Tibial artery (tissue), 4 donors: Measurements from ENCODE around the gene MTG1.

Source experiments
- DNase-seq, 2 donors: peaks; one replicate each; pipeline ENCODE4 v3.0.0-alpha.2; 2019
- H3K27ac ChIP-seq, 2 donors: fragments of 200-600 bp; sonication (generic) in 1 of 2; 1 replicate in 1 of 2; 2 replicates in 1 of 2; pipeline ENCODE4 v1.5.1; 2018 to 2019; ENCODE audit warnings: mild to moderate bottlenecking in 1 of 2
- H3K27me3 ChIP-seq, 2 donors: fragments of 200-600 bp; sonication (generic) in 1 of 2; one replicate each; pipeline versions ENCODE4 v1.5.1 to v1.6.0; 2016 to 2019
- H3K36me3 ChIP-seq, 3 donors: fragments of 200-600 bp; sonication (generic) in 2 of 3; one replicate each; pipeline ENCODE4 v1.5.1; 2016 to 2019; ENCODE audit warnings: mild to moderate bottlenecking in 2 of 3
- H3K4me1 ChIP-seq, 4 donors: fragments of 200-600 bp; sonication (generic) in 2 of 4; 1 replicate in 3 of 4; 2 replicates in 1 of 4; pipeline ENCODE4 v1.5.1; 2016 to 2019
- H3K4me3 ChIP-seq, 2 donors: fragments of 200-600 bp; sonication (generic) in 1 of 2; 1 replicate in 1 of 2; 2 replicates in 1 of 2; pipeline ENCODE4 v1.5.1; 2018 to 2019; ENCODE audit warnings: mild to moderate bottlenecking in 2 of 2
- H3K9me3 ChIP-seq, 3 donors: fragments of 200-600 bp; sonication (generic) in 1 of 3; one replicate each; pipeline ENCODE4 v1.5.1; 2016 to 2019
- CTCF ChIP-seq, 2 experiments: fragments of 200-600 bp in 1 of 2; fragments of 450-650 bp in 1 of 2; IDR thresholded peaks; one replicate each; pipeline ENCODE4 v1.5.1; 2017 to 2019; ENCODE audit warnings: antibody characterized with exemption in 2 of 2, mild to moderate bottlenecking in 1 of 2, moderate library complexity in 1 of 2
- intact Hi-C: fragments of 100-400 bp; cut with DNase I; formaldehyde crosslinking; loops from one replicate; pipeline ENCODE4 v1.15.0; 2023; ENCODE audit warnings: low total_unique reads

MTG1 gene

GRCh38 chr10:133361227-133361626, 32.7 kb upstream of the MTG1 start:
- Histone ChIP-seq H3K27ac (no peak overlapping the region), H3K9me3 (no peaks in the 10 kb centered on the region), H3K27me3 (peaks cover 0 to 3% of the 10 kb centered on the region in 2 donors), H3K4me3 (no peak overlapping the region), H3K36me3 (peaks cover 18 to 51% (median 45%) of the 10 kb centered on the region in 3 donors), H3K4me1 (peaks cover 0 to 17% (median 15%) of the 10 kb centered on the region in 4 donors)
- intact Hi-C loops = no loop called here
- no peak for TF ChIP-seq CTCF (IDR thresholded peaks at IDR 0.05)
- DNase-seq = no peak

DNA sequence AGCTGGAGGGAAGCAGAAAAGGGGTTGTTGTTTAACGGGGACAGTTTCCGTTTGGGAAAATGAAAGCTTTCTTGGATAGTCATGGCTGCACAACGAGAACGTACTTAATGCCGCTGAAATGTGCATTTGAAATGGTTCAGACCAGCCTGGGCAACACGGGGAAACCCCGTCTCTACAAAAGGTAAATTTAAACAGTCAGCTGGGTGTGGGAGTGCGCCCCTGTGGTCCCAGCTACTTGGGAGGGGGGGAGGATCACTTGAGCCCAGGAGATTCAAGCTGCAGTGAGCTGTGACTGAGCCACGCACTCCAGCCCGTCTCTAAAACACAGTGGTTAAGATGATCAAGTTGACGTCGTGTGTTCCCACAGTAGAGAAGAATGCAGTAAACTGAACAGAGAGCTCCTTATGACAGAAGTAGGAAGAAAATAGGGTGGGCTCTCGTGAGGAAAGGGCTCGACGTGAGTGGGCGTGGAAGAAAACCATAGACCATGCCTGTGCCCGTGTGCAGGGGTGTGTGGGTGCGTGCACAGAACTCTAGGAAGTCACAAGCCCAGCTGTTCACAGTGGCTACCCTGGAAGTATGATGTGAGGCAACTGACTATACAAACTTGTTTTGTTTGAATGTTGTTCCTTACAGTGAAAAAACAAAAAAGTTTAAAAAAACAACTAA, 32.0 kb upstream of the MTG1 start:
- H3K9me3 ChIP-seq = no peaks in the 10 kb centered on the region
- intact Hi-C loops = no loop called here
- H3K27me3 ChIP-seq = peaks cover 0 to under 1% of the 10 kb centered on the region in 2 donors
- H3K27ac ChIP-seq = no peak overlapping the region
- TF ChIP-seq CTCF (IDR thresholded peaks at IDR 0.05) = no peak
- no peak overlapping the region for H3K4me3 ChIP-seq
- no peak for DNase-seq
- H3K36me3 ChIP-seq = peaks cover 24 to 58% (median 52%) of the 10 kb centered on the region in 3 donors
- H3K4me1 ChIP-seq = peaks cover 0 to 10% (median 9%) of the 10 kb centered on the region in 4 donors

DNA sequence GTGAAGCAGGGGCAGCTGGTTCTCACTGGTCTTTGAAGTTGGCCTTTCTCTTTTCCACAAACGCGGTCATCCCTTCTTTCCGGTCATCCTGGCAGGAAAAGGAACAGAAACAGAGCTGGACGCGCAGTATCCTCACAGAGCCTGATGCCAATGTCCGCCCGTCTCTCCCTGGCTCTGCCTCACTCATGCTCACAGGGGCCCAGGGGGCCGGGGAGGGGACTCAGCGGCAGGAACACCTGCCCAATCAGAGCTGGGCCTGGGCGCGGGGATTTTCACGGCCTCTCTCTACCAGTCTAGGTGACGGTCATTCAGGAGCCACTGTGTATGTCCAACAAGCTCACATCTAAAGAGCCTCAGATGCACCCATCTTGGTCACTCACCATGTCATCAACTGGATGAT, 31.1 kb upstream of the MTG1 start:
- Histone ChIP-seq H3K9me3 (no peaks in the 10 kb centered on the region), H3K36me3 (peaks cover 26 to 66% (median 54%) of the 10 kb centered on the region in 3 donors), H3K4me1 (peaks cover 0 to 1% (median 0%) of the 10 kb centered on the region in 4 donors), H3K27me3 (no peaks in the 10 kb centered on the region), H3K4me3 (no peak overlapping the region), H3K27ac (no peak overlapping the region)
- TF ChIP-seq CTCF (IDR thresholded peaks at IDR 0.05) = no peak
- no peak for DNase-seq
- intact Hi-C loops = no loop called here

- no peaks in the 10 kb centered on the region for H3K27me3 ChIP-seq
- H3K36me3 ChIP-seq = peaks cover 43 to 86% (median 73%) of the 10 kb centered on the region in 3 donors
- TF ChIP-seq CTCF (IDR thresholded peaks at IDR 0.05) = no peak
- no peaks in the 10 kb centered on the region for H3K9me3 ChIP-seq
- no peak for DNase-seq
- intact Hi-C loops = no loop called here
- no peak overlapping the region for H3K4me3 ChIP-seq
- no peak overlapping the region for H3K27ac ChIP-seq
- H3K4me1 ChIP-seq = no peaks in the 10 kb centered on the region
These were observed 29.1 kb upstream of the MTG1 start for GRCh38 chr10:133364645-133365431.

- peaks cover 48 to 94% (median 81%) of the 10 kb centered on the region in 3 donors for H3K36me3 ChIP-seq
- H3K9me3 ChIP-seq = no peaks in the 10 kb centered on the region
- no peak overlapping the region for H3K4me3 ChIP-seq
- no peak for TF ChIP-seq CTCF (IDR thresholded peaks at IDR 0.05)
- no peak for DNase-seq
- no peak overlapping the region for H3K27ac ChIP-seq
- H3K27me3 ChIP-seq = no peaks in the 10 kb centered on the region
- intact Hi-C loops = no loop called here
- no peaks in the 10 kb centered on the region for H3K4me1 ChIP-seq
These were observed 28.4 kb upstream of the MTG1 start for GRCh38 chr10:133365461-133366129.
